Spleen (tissue), 7 donors: ENCODE measurements around the gene TRIOBP.

Experiments used
- POLR2A ChIP-seq, 3 donors: fragments of 450-650 bp; IDR thresholded peaks; one replicate each; pipeline ENCODE4 v1.5.1; 2017; ENCODE audit warnings: antibody characterized with exemption in 3 of 3, mild to moderate bottlenecking in 1 of 3
- POLR2AphosphoS5 ChIP-seq, 3 donors: sonication (generic); formaldehyde crosslinking; IDR thresholded peaks; one replicate each; pipeline ENCODE4 v1.5.1; 2017; ENCODE audit warnings: antibody characterized with exemption in 3 of 3
- TF ChIP-seq, protein P1 (sequence below), 11 experiments: fragments of 200-600 bp in 7 of 11; fragments of 450-650 bp in 4 of 11; sonication (generic) in 4 of 11; IDR thresholded peaks in 8 of 11; conservative IDR thresholded peaks in 3 of 11; 1 replicate in 7 of 11; 2 replicates in 4 of 11; pipeline versions ENCODE4 v1.4.0 to v1.8.0; 2016 to 2021; ENCODE audit warnings: antibody characterized with exemption in 11 of 11, inconsistent platforms in 4 of 11, mild to moderate bottlenecking in 1 of 11
- donor health status: DM: no; HTN: no; CAD: no; lungs with moderate emphysema.
- donor health status: DM: no; HTN: no; CAD: no.
- donor health status: DM: no; HTN: no; CAD: no.

DNA sequence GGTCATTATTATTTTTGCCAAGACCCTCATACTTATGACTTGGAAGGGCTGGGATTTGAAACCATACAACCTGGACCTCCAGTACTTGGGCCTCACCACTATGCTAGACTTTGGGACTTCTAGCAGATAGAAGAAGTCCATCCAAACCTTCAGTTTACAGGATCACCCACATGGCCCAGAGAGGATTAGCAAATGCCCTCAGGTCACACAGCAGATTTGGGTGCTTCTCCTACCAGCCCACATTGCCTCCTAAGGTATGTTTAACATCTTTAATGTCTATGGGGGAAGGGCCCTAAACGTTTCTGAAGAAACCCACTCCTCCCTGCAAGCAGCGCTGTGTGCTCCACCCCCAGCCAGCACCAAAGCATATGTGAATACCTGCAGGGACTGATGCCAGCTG is 93.4 kb downstream of the TRIOBP start:
- TF ChIP-seq, protein P1, sequence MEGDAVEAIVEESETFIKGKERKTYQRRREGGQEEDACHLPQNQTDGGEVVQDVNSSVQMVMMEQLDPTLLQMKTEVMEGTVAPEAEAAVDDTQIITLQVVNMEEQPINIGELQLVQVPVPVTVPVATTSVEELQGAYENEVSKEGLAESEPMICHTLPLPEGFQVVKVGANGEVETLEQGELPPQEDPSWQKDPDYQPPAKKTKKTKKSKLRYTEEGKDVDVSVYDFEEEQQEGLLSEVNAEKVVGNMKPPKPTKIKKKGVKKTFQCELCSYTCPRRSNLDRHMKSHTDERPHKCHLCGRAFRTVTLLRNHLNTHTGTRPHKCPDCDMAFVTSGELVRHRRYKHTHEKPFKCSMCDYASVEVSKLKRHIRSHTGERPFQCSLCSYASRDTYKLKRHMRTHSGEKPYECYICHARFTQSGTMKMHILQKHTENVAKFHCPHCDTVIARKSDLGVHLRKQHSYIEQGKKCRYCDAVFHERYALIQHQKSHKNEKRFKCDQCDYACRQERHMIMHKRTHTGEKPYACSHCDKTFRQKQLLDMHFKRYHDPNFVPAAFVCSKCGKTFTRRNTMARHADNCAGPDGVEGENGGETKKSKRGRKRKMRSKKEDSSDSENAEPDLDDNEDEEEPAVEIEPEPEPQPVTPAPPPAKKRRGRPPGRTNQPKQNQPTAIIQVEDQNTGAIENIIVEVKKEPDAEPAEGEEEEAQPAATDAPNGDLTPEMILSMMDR (IDR thresholded peaks at IDR 0.05 in 8 of 11, conservative IDR thresholded peaks at IDR 0.05 in 3 of 11) = no peak
- TF ChIP-seq POLR2AphosphoS5 (IDR thresholded peaks at IDR 0.05) (no peak), POLR2A (IDR thresholded peaks at IDR 0.05) (no peak)
